DND-41 (cell line): ENCODE data around the gene UPF1.

Experiments
- CTCF ChIP-seq: IDR thresholded peaks from 2 replicates; pipeline ENCODE4 v1.5.1; 2012; ENCODE audit warnings: borderline replicate concordance, low read length, moderate library complexity, mild to moderate bottlenecking; ENCODE audit not compliant: poor library complexity, severe bottlenecking; ENCODE audit errors: extremely low read depth
- EZH2 ChIP-seq: IDR thresholded peaks from 3 replicates; pipeline ENCODE4 v1.6.1; 2012; ENCODE audit warnings: borderline replicate concordance, low read depth, mild to moderate bottlenecking, moderate library complexity, low read length, inconsistent platforms; ENCODE audit not compliant: severe bottlenecking

GRCh38 chr19:18804643-18805042 is 27.1 kb upstream of the UPF1 start:
- TF ChIP-seq EZH2 (no peak), CTCF (no peak)
